Heart right ventricle (tissue), 16 donors: ENCODE data around the gene RELCH. TPM values are rescaled to one million over a fixed set of nuclear protein-coding genes. Genes with fewer than 3 reads are reported as not detected.

Experiments used
- ATAC-seq, 8 donors: fragments of 200-7000 bp; cut with Tn5 transposase; one replicate each; pipeline ENCODE4 v1.9.1; 2020; ENCODE audit warnings: mild to moderate bottlenecking in 8 of 8, moderate library complexity in 8 of 8, moderate number of reproducible peaks in 1 of 8
- DNase-seq, 2 donors: peaks; one replicate each; pipeline ENCODE4 v3.0.0-alpha.2; 2020
- H3K27ac ChIP-seq, 10 donors: fragments of 200-600 bp; sonication (generic) in 2 of 10; one replicate each; pipeline versions ENCODE4 v1.5.0 to v1.8.0; 2020 to 2022; ENCODE audit warnings: mild to moderate bottlenecking in 3 of 10
- H3K27me3 ChIP-seq, 7 donors: fragments of 200-600 bp; one replicate each; pipeline ENCODE4 v1.8.0; 2021 to 2022; ENCODE audit warnings: mild to moderate bottlenecking in 2 of 7
- H3K36me3 ChIP-seq, 9 donors: fragments of 200-600 bp; sonication (generic) in 1 of 9; one replicate each; pipeline versions ENCODE4 v1.5.0 to v1.8.0; 2020 to 2022; ENCODE audit warnings: mild to moderate bottlenecking in 2 of 9
- H3K4me1 ChIP-seq, 9 donors: fragments of 200-600 bp; sonication (generic) in 1 of 9; one replicate each; pipeline versions ENCODE4 v1.5.0 to v1.8.0; 2020 to 2022; ENCODE audit warnings: mild to moderate bottlenecking in 4 of 9
- H3K4me3 ChIP-seq, 10 donors: fragments of 200-600 bp; sonication (generic) in 2 of 10; one replicate each; pipeline versions ENCODE4 v1.5.0 to v1.8.0; 2020 to 2022; ENCODE audit warnings: mild to moderate bottlenecking in 7 of 10, moderate library complexity in 2 of 10
- H3K9me3 ChIP-seq, 11 donors: fragments of 200-600 bp in 10 of 11; sonication (generic) in 2 of 11; one replicate each; pipeline versions ENCODE4 v1.5.0 to v1.8.0; 2013 to 2022; ENCODE audit warnings: mild to moderate bottlenecking in 2 of 11, control low read depth in 1 of 11, moderate library complexity in 1 of 11
- CTCF ChIP-seq, 9 donors: fragments of 200-600 bp; sonication (generic) in 2 of 9; IDR thresholded peaks; one replicate each; pipeline versions ENCODE4 v1.5.0 to v1.8.0; 2021 to 2022; ENCODE audit warnings: antibody characterized with exemption in 9 of 9, mild to moderate bottlenecking in 5 of 9, moderate library complexity in 1 of 9
- WGBS, 2 donors: extraction: QIAGEN DNeasy Blood & Tissue Kit; methylation state at CpG; one replicate each; pipeline ENCODE4 v1.1.7; 2013; ENCODE audit warnings: inconsistent platforms in 1 of 2; 5-methylcytosine and 5-hydroxymethylcytosine counted together
- intact Hi-C, 10 donors: fragments of 100-400 bp; cut with DNase I; formaldehyde crosslinking; loops; one replicate each; pipeline versions ENCODE4 v1.11.1 to v1.14.2; 2022
- polyA plus RNA-seq, 2 donors: library from polyadenylated mRNA; stranded (reverse); fragments of 200-250 nt; gene quantifications; one replicate each; pipeline ENCODE4 v1.2.3, GENCODE V29; 2013
- total RNA-seq, 10 donors: library from RNA; stranded (reverse); fragmentation: NEBNext Ultra II Directional in 3 of 10; extraction: Animal tissue kit (Norgen Biotek cat#: 25700) in 3 of 10; gene quantifications; one replicate each; pipeline versions ENCODE4 v1.2.1 to v1.2.4, GENCODE V29; 2021 to 2023
- donor health status: Arrhythmogenic right ventricular cardiomyopathy.
- donor health status: ischemic (EF 13 %, LVEDD 7.1; RV severe dilation, severe dysfunction).
- donor health status: healthy with polysubstance abuse.
- donor health status: DM: no; HTN: yes; CAD: no.
- donor health status: DM: no; HTN: no; CAD: no.
- donor health status: ischemic (EF 25% LVEDD 6.9; RV normal size, moderate dysfunction).
- donor health status: ischemic (EF 25% LVEDD 5.7; RV mildly dilated, moderate dysfunction).
- donor health status: healthy.
- donor health status: DM: yes; HTN: yes; CAD: no.
- donor health status: Ischemic cardiomyopathy.
- donor health status: ischemic (EF 35%, LVEDD 5.7; RV mildly dilated, moderate dysfunction).
- donor health status: nonischemic (EF 11% LVEDD 7.7; RV severe dilation, severe dysfunction).
- donor health status: DM: yes; HTN: yes; CAD: no.
- donor health status: PGD.
- donor health status: ischemic (EF 29% LVEDD 5.4; RV normal size, mild dysfunction).
- donor health status: nonischemic (EF 23%, LVEDD 6.1; RV moderate dilation, normal function).

RELCH gene
- total and polyA plus RNA-seq, 12 donors, result 4.1 to 21.0 (median 15.8) TPM

- Histone ChIP-seq H3K36me3 (no peaks in the 10 kb centered on the region), H3K4me1 (no peaks in the 10 kb centered on the region), H3K4me3 (no peak overlapping the region), H3K27me3 (peaks cover 0 to 15% (median 0%) of the 10 kb centered on the region in 7 donors), H3K9me3 (no peaks in the 10 kb centered on the region), H3K27ac (no peak overlapping the region)
- intact Hi-C loops, result no loop called here
- ATAC-seq (no peak), DNase-seq (no peak)
- TF ChIP-seq CTCF (IDR thresholded peaks at IDR 0.05), result no peak
- WGBS, 2 donors, result 78 to 90% methylated on average over 4 of the region's 4 CpGs
These were observed 161.4 kb downstream of the RELCH start for GRCh38 chr18:62348474-62348873.

GRCh38 chr18:62353170-62353569, 166.1 kb downstream of the RELCH start:
- Histone ChIP-seq H3K4me1 (no peaks in the 10 kb centered on the region), H3K27ac (no peak overlapping the region), H3K36me3 (no peaks in the 10 kb centered on the region), H3K9me3 (no peaks in the 10 kb centered on the region), H3K27me3 (no peaks in the 10 kb centered on the region), H3K4me3 (no peak overlapping the region)
- DNase-seq (no peak), ATAC-seq (no peak)
- intact Hi-C loops, result no loop called here
- WGBS, 2 donors, result 85 to 89% methylated on average over 7 of the region's 7 CpGs
- no peak for TF ChIP-seq CTCF (IDR thresholded peaks at IDR 0.05)

GRCh38 chr18:62354151-62354550, 167.1 kb downstream of the RELCH start:
- TF ChIP-seq CTCF (IDR thresholded peaks at IDR 0.05), result no peak
- ATAC-seq, result peak in 1 of 8 donors; percentile 33
- no peak for DNase-seq
- 90% methylated on average over 29 of the region's 29 CpGs for WGBS, 2 donors
- Histone ChIP-seq H3K36me3 (no peaks in the 10 kb centered on the region), H3K4me3 (no peak overlapping the region), H3K27ac (no peak overlapping the region), H3K27me3 (no peaks in the 10 kb centered on the region), H3K9me3 (no peaks in the 10 kb centered on the region), H3K4me1 (no peaks in the 10 kb centered on the region)
- intact Hi-C loops, result no loop called here

- Histone ChIP-seq H3K4me1 (no peaks in the 10 kb centered on the region), H3K4me3 (no peak overlapping the region), H3K27ac (no peak overlapping the region), H3K27me3 (no peaks in the 10 kb centered on the region), H3K9me3 (no peaks in the 10 kb centered on the region), H3K36me3 (no peaks in the 10 kb centered on the region)
- intact Hi-C loops, result no loop called here
- DNase-seq (no peak), ATAC-seq (no peak)
- TF ChIP-seq CTCF (IDR thresholded peaks at IDR 0.05), result no peak
- WGBS, 2 donors, result 84 to 89% methylated on average over 5 of the region's 5 CpGs
These were observed 170.1 kb downstream of the RELCH start for GRCh38 chr18:62357079-62357719.

Other genes with a start within 250 kb of the RELCH start
- gene PIGN, start 199 bp upstream of the RELCH start, total RNA-seq, result 10 to 100 TPM; 14.4 to 31.6 (median 21.2) TPM
- gene PIGN, start 199 bp upstream of the RELCH start, polyA plus RNA-seq, result 1 to 10 TPM; 4.4 to 5.6 TPM
- 1 to 10 TPM in 5 of 10 donors, under 1 TPM in 5; 0.34 to 2.7 (median 1.1) TPM for gene TNFRSF11A, start 138.1 kb downstream of the RELCH start, total RNA-seq
- under 1 TPM; 0.29 to 0.33 TPM for gene TNFRSF11A, start 138.1 kb downstream of the RELCH start, polyA plus RNA-seq